ENCODE data around the gene FAM98C. TPM values are rescaled to one million over a fixed set of nuclear protein-coding genes. Genes with fewer than 3 reads are reported as not detected.
A peak's percentile ranks its signal among the peaks of the same experiment; 100 is the strongest.

FAM98C gene
- total and polyA plus RNA-seq, 2 donors (not counting 1 experiment from before 2014, with no cell fraction given), result 44.1 to 73.5 TPM

GRCh38 chr19:38441657-38442348 lies 38.9 kb downstream of the FAM98C start:
- H3K4me3 Mint-ChIP-seq, result no peak overlapping the region
- no peaks in the 10 kb centered on the region for H4K20me1 ChIP-seq (ENCODE audit: control insufficient read depth, insufficient read depth, low read length, poor library complexity, severe bottlenecking)
- POLR2A ChIA-PET, result no interaction called here
- H3K27ac ChIP-seq (ENCODE audit: low read length in 2 of 2), result no peak overlapping the region
- H3K36me3 ChIP-seq (replicated peaks in 1 of 2; ENCODE audit: control extremely low read depth in 1 of 2, control insufficient read depth in 1 of 2, extremely low read depth in 1 of 2, insufficient read depth in 2 of 2, low read length in 1 of 2), result no peaks in the 10 kb centered on the region
- no peaks in the 10 kb centered on the region for H3K9me3 Mint-ChIP-seq (ENCODE audit: insufficient read depth)
- H3K79me2 ChIP-seq (ENCODE audit: control insufficient read depth, insufficient read depth, low read length), result no peaks in the 10 kb centered on the region
- CTCF ChIA-PET, result no interaction called here
- peaks cover 29% of the 10 kb centered on the region for H3K27me3 Mint-ChIP-seq
- H3K4me1 Mint-ChIP-seq, result peaks cover 3% of the 10 kb centered on the region
- H3K4me1 ChIP-seq (ENCODE audit: control insufficient read depth in 2 of 2, insufficient read depth in 2 of 2, low read length in 2 of 2), result no peaks in the 10 kb centered on the region
- 45% methylated on average over 6 of the region's 7 CpGs for whole genome bisulfite sequencing (ENCODE audit: insufficient coverage)
- H3K4me2 ChIP-seq (replicated peaks; ENCODE audit: low read depth, low read length, poor library complexity, severe bottlenecking), result no peak overlapping the region
- TF ChIP-seq EZH2 (IDR thresholded peaks at IDR 0.05; ENCODE audit: borderline replicate concordance, insufficient read depth, low read depth, low read length, poor library complexity, severe bottlenecking) (no peak), CTCF (IDR thresholded peaks at IDR 0.05) (no peak)
- DNase-seq, result no peak
- no peak overlapping the region for H2AFZ ChIP-seq (ENCODE audit: insufficient read depth, low read depth, low read length, poor library complexity, severe bottlenecking)
- no peak overlapping the region for H3K27ac Mint-ChIP-seq
- intact Hi-C loops (cut with micrococcal nuclease), result no loop called here
- H3K9ac ChIP-seq (ENCODE audit: low read length), result no peak overlapping the region
- no peak for ATAC-seq (ENCODE audit: low read depth)
- H3K27me3 ChIP-seq (replicated peaks in 1 of 4; ENCODE audit: control extremely low read depth in 1 of 4, control insufficient read depth in 3 of 4, insufficient read depth in 4 of 4, low read length in 3 of 4), result no peaks in the 10 kb centered on the region
- no peaks in the 10 kb centered on the region for H3K9me3 ChIP-seq (ENCODE audit: control extremely low read depth in 1 of 3, control insufficient read depth in 2 of 3, insufficient read depth in 1 of 3, low read length in 2 of 3)
- no peak overlapping the region for H3K4me3 ChIP-seq (ENCODE audit: control extremely low read depth in 1 of 5, extremely low read depth in 1 of 5, insufficient read depth in 1 of 5, low read depth in 2 of 5, low read length in 4 of 5)

- POLR2A ChIA-PET, result no interaction called here
- no peak overlapping the region for H3K27ac ChIP-seq (ENCODE audit: low read length in 2 of 2)
- no peak overlapping the region for H3K4me3 ChIP-seq (ENCODE audit: control extremely low read depth in 1 of 5, extremely low read depth in 1 of 5, insufficient read depth in 1 of 5, low read depth in 2 of 5, low read length in 4 of 5)
- H2AFZ ChIP-seq (ENCODE audit: insufficient read depth, low read depth, low read length, poor library complexity, severe bottlenecking), result no peak overlapping the region
- WGBS (ENCODE audit: insufficient coverage), result 94% methylated on average over 7 of the region's 9 CpGs
- no peaks in the 10 kb centered on the region for H3K9me3 Mint-ChIP-seq (ENCODE audit: insufficient read depth)
- peaks cover 29% of the 10 kb centered on the region for H3K27me3 Mint-ChIP-seq
- H3K36me3 ChIP-seq (replicated peaks in 1 of 2; ENCODE audit: control extremely low read depth in 1 of 2, control insufficient read depth in 1 of 2, extremely low read depth in 1 of 2, insufficient read depth in 2 of 2, low read length in 1 of 2), result no peaks in the 10 kb centered on the region
- CTCF ChIA-PET, result no interaction called here
- intact Hi-C loops (cut with micrococcal nuclease), result no loop called here
- ATAC-seq (ENCODE audit: low read depth) (no peak), DNase-seq (no peak)
- peaks cover 3% of the 10 kb centered on the region for H3K4me1 Mint-ChIP-seq
- no peak overlapping the region for H3K9ac ChIP-seq (ENCODE audit: low read length)
- TF ChIP-seq CTCF (IDR thresholded peaks at IDR 0.05) (no peak), EZH2 (IDR thresholded peaks at IDR 0.05; ENCODE audit: borderline replicate concordance, insufficient read depth, low read depth, low read length, poor library complexity, severe bottlenecking) (no peak)
- no peak overlapping the region for H3K4me2 ChIP-seq (replicated peaks; ENCODE audit: low read depth, low read length, poor library complexity, severe bottlenecking)
- H3K27ac Mint-ChIP-seq, result peak overlapping the region; percentile 20
- no peaks in the 10 kb centered on the region for H3K9me3 ChIP-seq (ENCODE audit: control extremely low read depth in 1 of 3, control insufficient read depth in 2 of 3, insufficient read depth in 1 of 3, low read length in 2 of 3)
- H3K27me3 ChIP-seq (replicated peaks in 1 of 4; ENCODE audit: control extremely low read depth in 1 of 4, control insufficient read depth in 3 of 4, insufficient read depth in 4 of 4, low read length in 3 of 4), result no peaks in the 10 kb centered on the region
- H4K20me1 ChIP-seq (ENCODE audit: control insufficient read depth, insufficient read depth, low read length, poor library complexity, severe bottlenecking), result no peaks in the 10 kb centered on the region
- H3K79me2 ChIP-seq (ENCODE audit: control insufficient read depth, insufficient read depth, low read length), result no peaks in the 10 kb centered on the region
- no peak overlapping the region for H3K4me3 Mint-ChIP-seq
- no peaks in the 10 kb centered on the region for H3K4me1 ChIP-seq (ENCODE audit: control insufficient read depth in 2 of 2, insufficient read depth in 2 of 2, low read length in 2 of 2)
These were observed 39.8 kb downstream of the FAM98C start for GRCh38 chr19:38442736-38443135.

Data from B cell (primary cell).